Measurements from ENCODE around the gene TBCCD1. TPM values are rescaled to one million over a fixed set of nuclear protein-coding genes. Genes with fewer than 3 reads are reported as not detected.
"Not testable (repeated sequence)": the region's sequence is repeated elsewhere in the genome, so short reads cannot be mapped to it uniquely, and the experiment has no call there.

TBCCD1 gene
- total RNA-seq, 1 donor from 2014 or later: 6.4 TPM

DNA sequence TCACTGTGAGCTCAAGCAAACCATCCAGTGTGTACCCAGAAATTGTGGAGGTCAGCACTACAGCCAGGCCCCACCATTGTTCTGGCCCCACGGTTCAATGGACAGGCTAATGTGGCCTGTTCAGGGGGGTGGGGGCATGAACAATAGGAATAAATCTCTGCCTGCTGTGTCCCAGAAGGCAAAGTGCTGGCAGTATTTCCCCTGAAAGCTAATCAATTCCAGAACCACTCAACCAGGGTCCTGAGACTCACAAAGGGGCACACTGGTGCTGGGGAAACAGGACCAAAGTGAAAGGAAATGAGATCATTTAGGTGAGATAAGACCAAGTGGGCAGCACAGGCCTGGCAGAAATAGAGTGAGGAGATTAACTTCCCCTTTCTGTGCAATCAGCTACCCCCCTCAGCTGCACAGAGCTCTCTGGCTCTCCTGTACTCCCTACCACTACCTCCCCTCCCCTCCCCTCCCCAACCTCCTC, 34.5 kb downstream of the TBCCD1 start:
- Histone ChIP-seq H3K4me1 (no peaks in the 10 kb centered on the region), H3K4me3 (no peak overlapping the region), H3K27ac (no peak overlapping the region), H3K36me3 (no peaks in the 10 kb centered on the region), H3K9me3 (no peaks in the 10 kb centered on the region), H3K27me3 (no peaks in the 10 kb centered on the region)
- DNase-seq (ENCODE audit: low spot score in 2 of 2): no peak
- TF ChIP-seq, protein P1, sequence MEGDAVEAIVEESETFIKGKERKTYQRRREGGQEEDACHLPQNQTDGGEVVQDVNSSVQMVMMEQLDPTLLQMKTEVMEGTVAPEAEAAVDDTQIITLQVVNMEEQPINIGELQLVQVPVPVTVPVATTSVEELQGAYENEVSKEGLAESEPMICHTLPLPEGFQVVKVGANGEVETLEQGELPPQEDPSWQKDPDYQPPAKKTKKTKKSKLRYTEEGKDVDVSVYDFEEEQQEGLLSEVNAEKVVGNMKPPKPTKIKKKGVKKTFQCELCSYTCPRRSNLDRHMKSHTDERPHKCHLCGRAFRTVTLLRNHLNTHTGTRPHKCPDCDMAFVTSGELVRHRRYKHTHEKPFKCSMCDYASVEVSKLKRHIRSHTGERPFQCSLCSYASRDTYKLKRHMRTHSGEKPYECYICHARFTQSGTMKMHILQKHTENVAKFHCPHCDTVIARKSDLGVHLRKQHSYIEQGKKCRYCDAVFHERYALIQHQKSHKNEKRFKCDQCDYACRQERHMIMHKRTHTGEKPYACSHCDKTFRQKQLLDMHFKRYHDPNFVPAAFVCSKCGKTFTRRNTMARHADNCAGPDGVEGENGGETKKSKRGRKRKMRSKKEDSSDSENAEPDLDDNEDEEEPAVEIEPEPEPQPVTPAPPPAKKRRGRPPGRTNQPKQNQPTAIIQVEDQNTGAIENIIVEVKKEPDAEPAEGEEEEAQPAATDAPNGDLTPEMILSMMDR (IDR thresholded peaks at IDR 0.05): no peak
- intact Hi-C loops (cut with DNase I): loop anchor here (10.0 kb wide), 1 partner anchor 168 kb away; the partner anchor contains the start of gene DGKG

DNA sequence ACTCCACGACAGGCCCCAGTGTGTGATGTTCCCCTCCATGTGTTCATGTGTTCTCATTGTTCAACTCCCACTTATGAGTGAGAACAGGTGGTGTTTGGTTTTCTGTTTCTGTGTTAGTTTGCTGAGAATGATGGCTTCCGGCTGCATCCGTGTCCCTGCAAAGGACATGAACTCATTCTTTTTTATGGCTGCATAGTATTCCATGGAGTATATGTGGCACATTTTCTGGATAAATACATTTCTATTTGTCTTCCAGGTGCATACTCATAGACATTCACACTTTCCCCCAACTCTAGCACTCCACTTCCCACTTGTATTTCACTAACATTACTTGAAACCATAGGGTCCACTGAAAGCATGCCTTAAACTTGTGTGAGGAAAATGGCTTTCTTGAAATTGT, 35.4 kb downstream of the TBCCD1 start:
- not testable (repeated sequence) for H3K27me3 ChIP-seq; H3K4me3 ChIP-seq; DNase-seq (ENCODE audit: low spot score in 2 of 2); H3K36me3 ChIP-seq; H3K4me1 ChIP-seq; H3K27ac ChIP-seq; H3K9me3 ChIP-seq
- intact Hi-C loops (cut with DNase I): loop anchor here (10.0 kb wide), 1 partner anchor 167 kb away; the partner anchor contains the start of gene DGKG

DNA sequence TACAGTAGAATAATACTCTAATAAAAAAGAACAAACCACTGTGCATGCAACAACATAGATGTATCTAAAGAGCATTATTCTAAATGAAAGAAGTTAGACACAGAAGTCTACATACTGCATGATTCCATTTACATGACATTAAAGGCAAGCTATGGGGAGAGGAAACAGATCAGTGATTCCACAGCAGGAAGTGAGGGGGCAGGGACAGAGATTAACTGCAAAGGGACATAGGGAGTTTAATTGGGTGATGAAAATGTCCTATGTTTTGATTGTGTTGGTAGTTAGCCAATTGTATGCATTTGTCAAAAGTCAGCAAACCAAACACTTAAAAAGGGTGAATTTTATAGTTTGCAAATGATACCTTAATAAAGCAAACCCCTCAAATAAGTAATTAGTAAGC, 36.7 kb downstream of the TBCCD1 start:
- Histone ChIP-seq H3K27ac (no peak overlapping the region), H3K4me3 (no peak overlapping the region), H3K4me1 (no peaks in the 10 kb centered on the region), H3K36me3 (no peaks in the 10 kb centered on the region), H3K27me3 (no peaks in the 10 kb centered on the region), H3K9me3 (no peaks in the 10 kb centered on the region)
- intact Hi-C loops (cut with DNase I): loop anchor here (10.0 kb wide), 1 partner anchor 166 kb away; the partner anchor contains the start of gene DGKG
- TF ChIP-seq, protein P1 (IDR thresholded peaks at IDR 0.05): no peak
- DNase-seq (ENCODE audit: low spot score in 2 of 2): no peak

DNA sequence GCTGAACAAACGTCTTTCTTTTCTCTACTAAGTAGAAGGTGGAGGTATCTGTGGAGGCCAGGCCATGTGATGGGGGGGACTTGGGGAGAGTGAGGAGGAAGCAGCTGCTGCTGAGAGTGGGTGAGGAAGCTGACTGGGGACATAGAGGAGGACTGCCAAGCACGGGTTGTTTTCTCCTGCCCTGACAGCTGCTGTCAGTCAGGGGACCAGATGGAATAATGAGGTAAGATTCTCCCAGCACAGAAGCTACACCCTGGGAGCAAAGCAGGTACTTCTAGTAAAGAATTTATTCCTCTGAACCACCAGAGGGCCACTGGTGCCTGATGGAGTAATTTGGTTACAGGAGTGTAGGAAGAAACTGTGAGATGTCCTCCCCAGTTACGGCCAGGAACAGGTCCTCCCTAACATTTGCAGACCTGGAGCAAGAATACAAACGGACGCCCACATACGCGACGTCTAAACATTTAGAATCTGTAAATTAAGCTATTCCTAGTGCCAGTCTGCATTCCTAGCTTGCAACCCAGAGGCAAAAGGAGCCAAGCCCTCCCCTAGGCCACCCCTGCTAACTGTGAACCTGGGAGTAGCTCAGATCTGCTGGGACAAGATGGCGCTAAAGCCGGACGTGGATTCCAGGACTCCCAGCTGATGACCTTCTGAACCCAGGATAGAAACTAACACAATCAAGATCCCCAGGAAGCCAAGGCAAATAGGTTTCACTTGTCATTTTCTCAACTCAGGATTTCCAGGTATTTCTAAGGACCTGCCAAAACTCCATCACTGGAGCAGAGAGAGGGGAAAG, 37.7 kb downstream of the TBCCD1 start:
- TF ChIP-seq, protein P1 (IDR thresholded peaks at IDR 0.05): no peak
- H3K9me3 ChIP-seq: no peaks in the 10 kb centered on the region
- no peak for DNase-seq (ENCODE audit: low spot score in 2 of 2)
- no peaks in the 10 kb centered on the region for H3K4me1 ChIP-seq
- no peak overlapping the region for H3K4me3 ChIP-seq
- no peaks in the 10 kb centered on the region for H3K36me3 ChIP-seq
- H3K27ac ChIP-seq: no peak overlapping the region
- no peaks in the 10 kb centered on the region for H3K27me3 ChIP-seq
- intact Hi-C loops (cut with DNase I): no loop called here

DNA sequence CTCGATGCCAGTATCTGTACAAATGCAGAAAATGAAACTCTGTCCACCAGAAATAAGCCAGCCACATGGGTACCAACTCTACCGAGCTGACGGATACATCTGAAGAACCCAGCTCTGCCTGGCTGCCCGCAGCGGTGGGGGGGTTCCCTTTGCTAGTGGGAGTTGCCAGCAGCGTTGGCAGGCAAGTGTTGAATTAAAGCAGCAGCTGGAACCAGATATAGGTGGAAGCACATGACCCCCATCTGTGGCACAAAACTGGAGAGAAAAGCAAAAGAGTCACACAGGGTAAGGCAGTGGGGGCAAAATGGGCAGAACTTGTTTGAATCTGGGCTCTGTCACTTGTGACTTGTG, 40.9 kb downstream of the TBCCD1 start:
- H3K27ac ChIP-seq: no peak overlapping the region
- intact Hi-C loops (cut with DNase I): no loop called here
- no peaks in the 10 kb centered on the region for H3K27me3 ChIP-seq
- no peaks in the 10 kb centered on the region for H3K4me1 ChIP-seq
- no peak for DNase-seq (ENCODE audit: low spot score in 2 of 2)
- H3K9me3 ChIP-seq: no peaks in the 10 kb centered on the region
- H3K4me3 ChIP-seq: no peak overlapping the region
- no peaks in the 10 kb centered on the region for H3K36me3 ChIP-seq
- TF ChIP-seq, protein P1 (IDR thresholded peaks at IDR 0.05): no peak

DNA sequence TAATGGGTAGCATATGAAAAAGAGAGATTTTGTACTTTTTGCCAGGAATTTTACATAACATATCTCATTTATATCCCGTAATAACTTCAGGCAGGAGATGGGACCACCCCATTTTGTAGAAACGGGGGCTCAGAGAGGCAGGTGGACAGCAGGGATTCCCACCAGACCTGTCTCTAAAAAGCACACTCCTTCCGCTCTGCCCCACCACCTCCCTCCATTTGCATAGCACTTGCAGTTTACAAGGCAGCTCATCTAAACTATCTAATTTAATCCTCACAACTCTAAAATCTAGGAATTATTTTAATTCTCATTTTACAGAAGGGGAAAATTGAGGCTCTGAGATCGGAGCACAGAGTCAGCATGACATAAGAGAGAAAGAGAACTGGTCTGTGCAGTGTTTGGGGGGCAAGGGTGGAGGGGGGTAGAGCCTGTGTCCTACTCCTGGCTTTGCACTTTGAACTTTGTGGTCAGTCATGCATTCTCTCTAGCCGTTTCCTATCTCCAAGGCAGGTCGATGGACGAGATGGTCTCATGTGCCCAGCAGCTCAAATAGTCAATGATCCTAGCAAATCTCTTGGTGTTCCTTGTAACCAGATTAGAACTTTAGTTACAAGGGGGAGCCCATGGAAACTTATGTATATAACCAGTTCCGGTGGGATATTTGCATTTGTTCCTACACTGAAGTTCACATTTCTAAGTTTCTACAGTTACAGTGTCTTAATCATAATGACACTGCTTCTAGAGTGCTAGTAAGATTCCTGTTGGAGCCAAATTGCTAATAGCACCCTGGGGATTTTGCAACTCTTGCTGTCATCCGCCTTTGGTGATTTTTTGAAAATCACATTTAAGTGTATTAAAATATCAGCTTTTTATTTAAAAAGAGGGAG, 41.5 kb downstream of the TBCCD1 start:
- TF ChIP-seq, protein P1 (IDR thresholded peaks at IDR 0.05): no peak
- no peak overlapping the region for H3K27ac ChIP-seq
- no peaks in the 10 kb centered on the region for H3K9me3 ChIP-seq

More for the DNA sequence above, 41.5 kb downstream of the TBCCD1 start:
- no peaks in the 10 kb centered on the region for H3K4me1 ChIP-seq
- DNase-seq (ENCODE audit: low spot score in 2 of 2): peak in 1 of 2 donors; percentile 30
- intact Hi-C loops (cut with DNase I): no loop called here
- H3K4me3 ChIP-seq: no peak overlapping the region
- H3K36me3 ChIP-seq: no peaks in the 10 kb centered on the region
- H3K27me3 ChIP-seq: no peaks in the 10 kb centered on the region
